Neural progenitor cell (in vitro differentiated cells): ENCODE measurements around the gene ITGA4.

Experiments
- CTCF ChIP-seq: fragments of 200-600 bp; sonication (generic); IDR thresholded peaks from 2 replicates; pipeline ENCODE4 v1.5.1; 2017; ENCODE audit warnings: antibody characterized with exemption, mild to moderate bottlenecking
- EZH2phosphoT487 ChIP-seq: fragments of 200-600 bp; sonication (generic); IDR thresholded peaks from 2 replicates; pipeline ENCODE4 v1.6.1; 2017; ENCODE audit warnings: antibody characterized with exemption

GRCh38 chr2:181581534-181581933, 124.3 kb downstream of the ITGA4 start:
- TF ChIP-seq EZH2phosphoT487 (no peak), CTCF (peak; percentile 51)
